Astrocyte of the spinal cord (primary cell): ENCODE measurements around the gene NEK6.

ENCODE experiments used
- DNase-seq: peaks from one replicate; pipeline ENCODE4 v3.0.0; 2011; ENCODE audit warnings: low read depth, low spot score
- H3K4me3 ChIP-seq: 2 replicates; pipeline ENCODE4 v1.5.1; 2011; ENCODE audit warnings: low read depth, mild to moderate bottlenecking, low read length, moderate library complexity
- CTCF ChIP-seq: IDR thresholded peaks from 2 replicates; pipeline ENCODE4 v1.5.1; 2012; ENCODE audit warnings: low read depth, mild to moderate bottlenecking, low read length, inconsistent platforms
- in situ Hi-C: cut with HindIII; loops from 2 replicates; pipeline ENCODE4 v1.10.0; 2017; ENCODE audit warnings: low sequenced_read_pairs

The NEK6 gene

DNA sequence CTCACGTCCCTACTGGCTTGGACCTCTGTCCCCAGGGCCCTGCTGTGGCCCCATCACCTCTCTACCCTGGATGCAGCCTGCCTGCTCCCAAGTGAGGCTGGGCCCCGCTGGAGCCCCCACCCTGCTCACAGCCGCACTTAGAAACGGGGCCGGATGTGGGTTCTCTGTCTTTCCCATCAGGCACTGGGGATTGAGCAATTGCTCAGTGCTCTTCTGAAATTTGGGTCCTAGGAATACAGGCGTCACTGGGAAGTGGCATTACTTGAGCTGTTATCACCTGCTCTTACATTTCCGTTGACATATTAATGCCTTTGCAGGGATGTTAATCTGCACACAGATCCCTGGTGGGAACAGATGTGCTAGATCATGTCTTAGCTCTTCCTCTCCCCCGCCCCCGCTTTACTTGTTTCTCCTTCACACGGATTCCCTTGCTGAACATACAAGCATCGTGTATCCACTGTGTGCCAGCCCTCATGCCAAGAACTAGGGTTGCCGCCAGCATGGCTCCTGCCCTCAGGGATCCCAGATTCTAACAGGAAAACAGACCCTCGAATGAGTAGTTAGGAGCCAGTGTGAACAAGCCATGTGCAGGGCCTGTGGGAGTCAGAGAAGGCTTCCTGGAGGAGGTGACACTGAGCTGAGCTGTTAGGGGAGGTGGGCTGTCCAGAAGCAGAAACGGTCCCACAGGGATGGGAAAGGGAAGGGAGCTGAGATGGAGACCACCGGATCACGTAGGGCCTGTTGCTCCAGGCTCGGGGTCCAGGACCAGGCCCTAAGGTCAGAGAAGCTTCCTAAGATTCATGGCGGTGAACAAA lies 65.1 kb downstream of the NEK6 start:
- TF ChIP-seq CTCF, result no peak
- DNase-seq, result no peak
- in situ Hi-C loops, result no loop called here
- H3K4me3 ChIP-seq, result no peak overlapping the region

- no peak for TF ChIP-seq CTCF
- in situ Hi-C loops, result no loop called here
- no peak for DNase-seq
- no peak overlapping the region for H3K4me3 ChIP-seq
Measured at GRCh38 chr9:124323904-124324303, 66.2 kb downstream of the NEK6 start.

DNA sequence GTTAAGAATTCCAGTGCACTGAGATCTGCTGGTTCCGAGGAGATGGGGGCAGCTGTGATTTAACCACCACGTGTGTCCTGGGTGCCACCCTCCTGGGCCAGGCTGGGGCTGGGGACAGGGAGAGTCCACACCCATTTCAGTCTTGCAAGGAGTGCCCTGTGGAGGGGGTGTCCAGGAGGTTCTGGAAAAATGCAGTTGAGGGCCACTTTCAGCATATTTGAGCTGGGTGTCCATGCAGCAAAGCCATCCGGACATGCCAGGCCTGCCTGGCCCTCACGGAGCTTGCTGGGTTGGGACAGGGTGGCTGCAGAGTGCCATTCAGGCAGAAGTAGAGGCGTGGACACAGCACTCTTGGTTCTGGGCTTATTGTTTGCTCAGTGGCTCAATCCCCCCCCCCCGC lies 68.1 kb downstream of the NEK6 start:
- DNase-seq, result no peak
- TF ChIP-seq CTCF, result no peak
- in situ Hi-C loops, result no loop called here
- no peak overlapping the region for H3K4me3 ChIP-seq

GRCh38 chr9:124326378-124326777 lies 68.6 kb downstream of the NEK6 start:
- H3K4me3 ChIP-seq, result no peak overlapping the region
- no peak for DNase-seq
- in situ Hi-C loops, result no loop called here
- no peak for TF ChIP-seq CTCF

DNA sequence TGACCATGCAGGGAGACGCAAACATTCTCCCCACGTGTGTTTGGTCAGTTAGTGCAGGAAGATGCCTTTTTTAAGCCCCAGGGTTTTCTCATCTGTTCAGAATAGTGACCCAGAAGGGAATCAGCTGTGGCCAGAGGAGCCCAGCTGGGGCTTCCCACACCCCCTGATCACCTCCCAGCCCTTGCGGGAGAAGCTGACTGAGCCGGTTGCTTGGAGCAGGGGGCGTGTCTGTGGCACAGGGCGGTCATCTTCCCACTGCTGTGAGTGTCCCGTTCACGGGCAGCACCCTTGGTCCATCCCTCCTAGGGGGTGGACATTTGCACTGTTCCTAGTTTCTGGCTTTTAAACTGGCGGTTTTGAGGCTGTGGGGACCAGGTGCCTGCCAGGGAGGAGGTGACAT lies 69.7 kb downstream of the NEK6 start:
- TF ChIP-seq CTCF, result no peak
- no peak for DNase-seq
- H3K4me3 ChIP-seq, result no peak overlapping the region
- in situ Hi-C loops, result no loop called here

DNA sequence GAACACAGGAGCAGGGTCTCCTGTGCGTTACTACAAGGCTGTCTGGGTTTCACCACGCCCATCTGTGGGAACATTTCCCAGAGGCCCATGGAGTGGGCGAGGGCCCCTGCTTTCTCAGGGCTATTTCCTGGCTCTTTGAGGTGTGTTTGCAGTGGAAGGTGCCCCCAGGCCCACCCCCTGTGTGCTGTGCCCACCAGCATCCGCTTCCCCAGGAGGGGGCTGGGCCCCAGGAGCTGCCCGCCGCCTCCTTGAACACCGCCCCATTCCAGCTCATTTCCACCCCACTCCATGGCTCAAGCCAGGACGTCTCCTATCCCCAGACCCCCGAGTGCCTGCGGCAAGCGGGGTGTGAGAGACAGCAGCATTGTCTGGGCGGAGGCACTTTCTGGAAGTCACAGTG lies 70.5 kb downstream of the NEK6 start:
- in situ Hi-C loops, result no loop called here
- H3K4me3 ChIP-seq, result no peak overlapping the region
- no peak for TF ChIP-seq CTCF
- no peak for DNase-seq
